Neuronal stem cell (in vitro differentiated cells): ENCODE data around the gene AFF3.
A peak's percentile ranks its signal among the peaks of the same experiment; 100 is the strongest.

Source experiments
- DNase-seq: peaks from one replicate; pipeline ENCODE4 v3.0.0-alpha.2; 2013; ENCODE audit warnings: low spot score
- H2AFZ ChIP-seq: one replicate; pipeline ENCODE4 v1.6.1; 2013; ENCODE audit warnings: mild to moderate bottlenecking, low read length, inconsistent platforms
- H2AK5ac ChIP-seq: 2 replicates; pipeline ENCODE4 v1.6.1; 2013; ENCODE audit warnings: low read depth, mild to moderate bottlenecking, inconsistent platforms, low read length, moderate library complexity, mixed read lengths
- H2BK120ac ChIP-seq: 2 replicates; pipeline ENCODE4 v1.6.1; 2013; ENCODE audit warnings: low read depth, mild to moderate bottlenecking, inconsistent platforms, low read length, moderate library complexity, mixed read lengths
- H2BK12ac ChIP-seq: one replicate; pipeline ENCODE4 v1.6.1; 2013; ENCODE audit warnings: low read length, inconsistent platforms
- H2BK15ac ChIP-seq: 2 replicates; pipeline ENCODE4 v1.6.1; 2013; ENCODE audit warnings: mild to moderate bottlenecking, low read length, inconsistent platforms, mixed read lengths
- H2BK5ac ChIP-seq: one replicate; pipeline ENCODE4 v1.6.1; 2013; ENCODE audit warnings: inconsistent platforms, mild to moderate bottlenecking, low read length, moderate library complexity
- H3K14ac ChIP-seq: one replicate; pipeline ENCODE4 v1.6.1; 2013; ENCODE audit warnings: low read length, inconsistent platforms
- H3K18ac ChIP-seq: 2 replicates; pipeline ENCODE4 v1.6.1; 2013; ENCODE audit warnings: low read length, inconsistent platforms
- H3K23ac ChIP-seq: 2 replicates; pipeline ENCODE4 v1.6.1; 2013; ENCODE audit warnings: low read depth, mild to moderate bottlenecking, mixed read lengths, low read length, inconsistent platforms; ENCODE audit not compliant: poor library complexity
- H3K27ac ChIP-seq: replicated peaks from 3 replicates; pipeline ENCODE4 v1.5.1; 2013; ENCODE audit warnings: low read length, inconsistent platforms
- H3K27me3 ChIP-seq, 3 experiments: 2 replicates each; pipeline ENCODE4 v1.6.1; 2013; ENCODE audit warnings: low read length in 3 of 3, mild to moderate bottlenecking in 2 of 3, inconsistent platforms in 1 of 3, low read depth in 1 of 3, mixed read lengths in 1 of 3, moderate library complexity in 1 of 3; ENCODE audit not compliant: control insufficient read depth in 3 of 3, insufficient read depth in 3 of 3
- H3K36me3 ChIP-seq, 2 donors: replicated peaks in 1 of 2; 2 replicates each; pipeline ENCODE4 v1.6.1; 2013; ENCODE audit warnings: low read length in 2 of 2; ENCODE audit not compliant: control insufficient read depth in 2 of 2, insufficient read depth in 2 of 2
- H3K4ac ChIP-seq: 2 replicates; pipeline ENCODE4 v1.6.1; 2013; ENCODE audit warnings: inconsistent platforms, mild to moderate bottlenecking, low read length, moderate library complexity
- H3K4me1 ChIP-seq, 2 donors: 1 replicate in 1 of 2; 2 replicates in 1 of 2; pipeline ENCODE4 v1.6.1; 2013; ENCODE audit warnings: low read length in 2 of 2, low read depth in 1 of 2; ENCODE audit not compliant: control insufficient read depth in 2 of 2, insufficient read depth in 1 of 2
- H3K4me2 ChIP-seq: one replicate; pipeline ENCODE4 v1.6.1; 2013; ENCODE audit warnings: mild to moderate bottlenecking, low read length, inconsistent platforms; ENCODE audit not compliant: insufficient read depth, poor library complexity, severe bottlenecking
- H3K4me3 ChIP-seq, 2 donors: 2 replicates each; pipeline ENCODE4 v1.5.1; 2013; ENCODE audit warnings: low read length in 2 of 2, mild to moderate bottlenecking in 2 of 2, inconsistent platforms in 1 of 2, moderate library complexity in 1 of 2
- H3K79me1 ChIP-seq: one replicate; pipeline ENCODE4 v1.6.1; 2013; ENCODE audit warnings: low read depth, mild to moderate bottlenecking, inconsistent platforms, low read length, moderate library complexity
- H3K9ac ChIP-seq: one replicate; pipeline ENCODE4 v1.6.1; 2013; ENCODE audit warnings: mild to moderate bottlenecking, low read depth, low read length, inconsistent platforms; ENCODE audit not compliant: poor library complexity
- H3K9me3 ChIP-seq, 2 donors: replicated peaks in 1 of 2; 2 replicates each; pipeline versions ENCODE3 to v1.6.1; 2013; ENCODE audit warnings: low read length in 2 of 2, mild to moderate bottlenecking in 2 of 2, inconsistent platforms in 1 of 2, low read depth in 1 of 2, mixed read lengths in 1 of 2, moderate library complexity in 1 of 2; ENCODE audit not compliant: control insufficient read depth in 2 of 2, insufficient read depth in 1 of 2
- H4K8ac ChIP-seq: one replicate; pipeline ENCODE4 v1.6.1; 2013; ENCODE audit warnings: low read depth, mild to moderate bottlenecking, inconsistent platforms, low read length, moderate library complexity
- H4K91ac ChIP-seq: one replicate; pipeline ENCODE4 v1.6.1; 2013; ENCODE audit warnings: low read length, low read depth, mild to moderate bottlenecking, inconsistent platforms; ENCODE audit not compliant: poor library complexity
- WGBS, 2 donors: extraction: QIAGEN DNeasy Blood & Tissue Kit; methylation state at CpG; one replicate each; pipeline ENCODE4 v1.1.7; 2013; ENCODE audit warnings: missing lambda C conversion rate in 2 of 2, mixed read lengths in 1 of 2; ENCODE audit not compliant: insufficient read length in 2 of 2, insufficient replicate concordance in 1 of 2; ENCODE audit errors: extremely low coverage in 2 of 2; 5-methylcytosine and 5-hydroxymethylcytosine counted together

The AFF3 gene

DNA sequence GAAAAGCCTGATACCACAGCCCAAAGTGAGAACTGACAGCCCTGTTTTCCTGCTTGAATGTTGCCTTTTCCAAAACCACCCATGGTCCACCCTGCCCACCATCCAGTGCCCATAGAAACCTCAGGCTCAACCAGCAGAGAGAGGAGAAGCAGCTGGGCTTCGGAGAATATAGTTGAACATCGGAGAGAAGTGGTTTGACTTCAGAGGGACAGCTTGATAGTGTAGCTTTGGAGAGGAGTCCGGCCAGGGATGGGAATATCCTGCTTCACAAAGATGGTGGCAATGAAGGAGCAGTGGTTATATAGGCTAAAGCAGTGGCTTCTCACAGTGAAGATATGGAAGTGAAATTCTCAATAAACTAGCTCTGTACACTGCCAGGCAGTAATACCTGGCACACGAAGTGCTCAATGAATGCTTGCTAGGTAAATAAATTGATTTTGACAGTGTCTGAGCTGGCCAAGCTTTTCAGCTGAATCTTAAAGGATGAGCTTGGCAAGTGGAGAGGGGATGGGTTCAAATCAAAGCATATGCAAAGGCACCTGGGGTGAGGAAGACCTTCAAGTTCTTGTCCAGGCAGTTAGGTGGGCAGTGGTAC is 21.2 kb downstream of the AFF3 start:
- H3K27me3 ChIP-seq, result no peaks in the 10 kb centered on the region
- H4K91ac ChIP-seq, result no peak overlapping the region

GRCh38 chr2:100119235-100119634 is 23.2 kb downstream of the AFF3 start:
- Histone ChIP-seq H4K8ac (no peak overlapping the region), H3K9me3 (no peaks in the 10 kb centered on the region), H3K23ac (no peak overlapping the region), H3K9ac (no peak overlapping the region), H2BK5ac (no peak overlapping the region), H3K18ac (no peak overlapping the region), H3K79me1 (no peaks in the 10 kb centered on the region), H2AK5ac (no peak overlapping the region), H3K4me2 (no peak overlapping the region), H3K27ac (no peak overlapping the region), H2BK15ac (no peak overlapping the region), H4K91ac (no peak overlapping the region), H3K27me3 (no peaks in the 10 kb centered on the region), H3K36me3 (no peaks in the 10 kb centered on the region), H3K4ac (no peak overlapping the region), H2AFZ (no peak overlapping the region), H2BK120ac (no peak overlapping the region), H3K14ac (no peak overlapping the region), H2BK12ac (no peak overlapping the region), H3K4me1 (peaks cover 0 to 3% of the 10 kb centered on the region in 2 donors), H3K4me3 (no peak overlapping the region)
- DNase-seq, result peak; percentile 56
- no CpG with 5 or more reads among the region's 1 CpG for WGBS, 2 donors

More for the DNA sequence above, 21.2 kb downstream of the AFF3 start:
- WGBS, 2 donors, result no CpG with 5 or more reads among the region's 4 CpGs
- Histone ChIP-seq H3K23ac (no peak overlapping the region), H3K4me3 (no peak overlapping the region), H3K27ac (no peak overlapping the region), H2AFZ (no peak overlapping the region), H3K4me1 (peaks cover 0 to 8% of the 10 kb centered on the region in 2 donors), H3K4ac (no peak overlapping the region), H2BK15ac (no peak overlapping the region), H3K9ac (no peak overlapping the region), H3K4me2 (no peak overlapping the region), H2BK120ac (no peak overlapping the region), H2AK5ac (no peak overlapping the region), H3K9me3 (no peaks in the 10 kb centered on the region), H3K36me3 (no peaks in the 10 kb centered on the region), H2BK5ac (no peak overlapping the region), H3K79me1 (no peaks in the 10 kb centered on the region), H2BK12ac (no peak overlapping the region), H3K14ac (no peak overlapping the region), H3K18ac (no peak overlapping the region), H4K8ac (no peak overlapping the region)
- DNase-seq, result no peak

DNA sequence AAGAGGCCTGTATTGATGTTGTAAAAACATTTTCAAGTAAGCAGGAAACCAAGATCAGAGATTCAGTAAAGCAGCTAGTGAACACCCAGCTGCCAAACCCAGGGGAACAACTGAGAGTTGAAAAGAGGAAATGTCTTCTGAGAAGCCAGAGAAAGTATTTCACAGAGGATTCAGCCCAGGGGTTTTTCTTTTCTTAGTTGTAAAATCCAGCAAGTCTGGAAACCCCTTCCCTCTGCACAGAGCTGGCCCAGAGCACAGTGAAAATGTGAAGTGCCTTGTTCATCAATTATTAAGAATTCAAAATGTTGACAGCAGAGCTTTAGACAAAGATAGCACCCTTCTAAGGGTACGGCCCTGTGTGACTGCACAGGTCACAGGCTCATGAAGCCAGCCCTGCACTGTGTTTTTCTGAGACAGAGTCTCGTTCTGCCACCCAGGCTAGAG is 28.4 kb downstream of the AFF3 start:
- no peak overlapping the region for H3K23ac ChIP-seq
- no peak overlapping the region for H2BK12ac ChIP-seq
- H2BK5ac ChIP-seq, result no peak overlapping the region
- H3K18ac ChIP-seq, result no peak overlapping the region
- no CpG with 5 or more reads among the region's 2 CpGs for WGBS, 2 donors
- H2BK120ac ChIP-seq, result no peak overlapping the region
- no peak overlapping the region for H3K4ac ChIP-seq
- H3K79me1 ChIP-seq, result no peaks in the 10 kb centered on the region
- H3K4me2 ChIP-seq, result no peak overlapping the region
- H3K4me3 ChIP-seq, result no peak overlapping the region
- no peak overlapping the region for H4K91ac ChIP-seq
- DNase-seq, result no peak
- H3K9me3 ChIP-seq, result no peaks in the 10 kb centered on the region
- H2BK15ac ChIP-seq, result no peak overlapping the region
- no peaks in the 10 kb centered on the region for H3K27me3 ChIP-seq
- H3K36me3 ChIP-seq, result no peaks in the 10 kb centered on the region
- no peak overlapping the region for H4K8ac ChIP-seq
- no peak overlapping the region for H3K14ac ChIP-seq
- peaks cover 3 to 5% of the 10 kb centered on the region in 2 donors for H3K4me1 ChIP-seq
- no peak overlapping the region for H2AFZ ChIP-seq
- H3K9ac ChIP-seq, result no peak overlapping the region
- no peak overlapping the region for H2AK5ac ChIP-seq
- H3K27ac ChIP-seq, result no peak overlapping the region

DNA sequence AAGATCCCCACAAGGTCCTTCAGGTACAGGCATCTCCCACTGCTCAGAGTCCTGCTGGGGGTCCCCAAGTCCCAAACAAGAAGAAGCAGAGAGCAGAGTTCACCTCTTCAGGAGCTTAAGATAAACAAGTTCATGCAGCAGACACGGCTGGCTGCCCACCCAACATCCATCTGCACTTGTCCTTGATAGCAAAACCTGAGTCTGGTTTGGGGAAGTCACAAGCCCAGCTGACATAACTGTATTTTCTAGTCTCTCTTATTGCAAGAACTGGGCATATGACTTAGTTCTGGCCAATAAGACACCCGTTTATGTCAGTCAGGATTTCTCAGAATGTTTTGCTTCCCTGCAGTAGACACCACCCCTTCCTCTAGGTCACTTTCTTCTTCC is 31.8 kb downstream of the AFF3 start:
- no peak overlapping the region for H3K9ac ChIP-seq
- H2AK5ac ChIP-seq, result no peak overlapping the region
- H3K18ac ChIP-seq, result no peak overlapping the region
- H3K79me1 ChIP-seq, result no peaks in the 10 kb centered on the region
- H3K4ac ChIP-seq, result no peak overlapping the region
- H2BK5ac ChIP-seq, result no peak overlapping the region
- no peak for DNase-seq
- H3K23ac ChIP-seq, result no peak overlapping the region
- no peaks in the 10 kb centered on the region for H3K36me3 ChIP-seq
- no peak overlapping the region for H3K14ac ChIP-seq
- H2BK12ac ChIP-seq, result no peak overlapping the region
- H4K8ac ChIP-seq, result no peak overlapping the region
- H3K4me3 ChIP-seq, result no peak overlapping the region
- H3K4me1 ChIP-seq, result peaks cover 22 to 29% of the 10 kb centered on the region in 2 donors
- H4K91ac ChIP-seq, result no peak overlapping the region
- no peaks in the 10 kb centered on the region for H3K27me3 ChIP-seq
- no peak overlapping the region for H2BK15ac ChIP-seq
- H3K9me3 ChIP-seq, result no peaks in the 10 kb centered on the region
- no peak overlapping the region for H2BK120ac ChIP-seq
- no CpG with 5 or more reads among the region's 2 CpGs for WGBS, 2 donors
- no peak overlapping the region for H3K27ac ChIP-seq
- H3K4me2 ChIP-seq, result no peak overlapping the region
- H2AFZ ChIP-seq, result no peak overlapping the region
